ENCODE measurements around the gene DSTN. TPM values are rescaled to one million over a fixed set of nuclear protein-coding genes. Genes with fewer than 3 reads are reported as not detected.

The DSTN gene
- total RNA-seq, 1 experiment from 2014 or later, result 202 TPM

DNA sequence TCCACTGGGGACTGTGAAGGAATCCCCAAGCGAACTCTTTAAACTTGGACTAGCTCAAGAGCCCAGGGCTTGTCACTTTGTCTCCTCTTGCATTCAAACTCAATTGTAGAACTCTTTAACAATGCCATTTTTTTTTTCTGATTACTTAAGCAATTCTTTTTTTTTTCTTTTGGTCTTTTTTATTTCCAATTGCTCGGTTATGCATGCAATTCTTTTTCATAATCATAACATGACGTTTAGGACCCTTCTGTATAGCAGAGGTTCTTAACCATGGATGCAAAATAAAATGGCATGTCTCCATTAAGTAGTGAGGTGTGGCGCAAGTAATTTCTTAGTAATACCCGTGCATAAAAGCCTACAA is 38.2 kb upstream of the DSTN start:
- POLR2A ChIA-PET, result interaction anchor here (0.8 kb wide), 1 partner anchor 38 kb away, joined by 4 read pairs; the partner anchor contains the start of gene DSTN
- H4K20me1 ChIP-seq (ENCODE audit: insufficient read depth), result no peaks in the 10 kb centered on the region
- RAD21 ChIA-PET (ENCODE audit: low non-redundant PET in 1 of 2, low total read pairs in 2 of 2, uncharacterized antibody in 2 of 2, unreplicated experiment in 2 of 2), result interaction anchor here in 1 of 2 experiments (0.7 kb wide), 1 partner anchor 595 kb away, joined by 9 read pairs; no protein-coding TSS in a partner anchor
- CTCF ChIA-PET, result no interaction called here
- intact Hi-C loops (cut with micrococcal nuclease), result loop anchor here (10.0 kb wide), 1 partner anchor 463 kb away; no protein-coding TSS in a partner anchor
- H3K36me3 ChIP-seq (ENCODE audit: control insufficient read depth in 1 of 2, insufficient read depth in 2 of 2, low read length in 2 of 2), result no peaks in the 10 kb centered on the region
- H3K27me3 ChIP-seq (ENCODE audit: insufficient read depth, low read length), result no peaks in the 10 kb centered on the region
- H3K4me3 ChIP-seq (replicated peaks in 1 of 2; ENCODE audit: low read depth in 1 of 2, low read length in 2 of 2), result peak overlapping the region; percentile 41 to 51
- no peaks in the 10 kb centered on the region for H3K9me3 ChIP-seq (ENCODE audit: control insufficient read depth in 1 of 2, insufficient read depth in 1 of 2, low read depth in 1 of 2, low read length in 2 of 2)
- BruUV-seq (replicated peaks), result TSS peak; percentile 87
- no peak for DNase-seq (ENCODE audit: low read depth, low spot score)
- H3K9ac ChIP-seq (ENCODE audit: low read length), result peak overlapping the region; percentile 58
- peaks cover 16 to 29% of the 10 kb centered on the region in 2 experiments for H3K4me1 ChIP-seq (ENCODE audit: control insufficient read depth in 1 of 2, insufficient read depth in 2 of 2, low read length in 2 of 2)
- H3K9me2 ChIP-seq (ENCODE audit: insufficient read depth), result no peaks in the 10 kb centered on the region
- H3K79me2 ChIP-seq (ENCODE audit: insufficient read depth, low read length), result no peaks in the 10 kb centered on the region
- peak overlapping the region; percentile 61 for H3K27ac ChIP-seq (ENCODE audit: low read depth, low read length)
- no peak for TF ChIP-seq EZH2phosphoT487 (IDR thresholded peaks at IDR 0.05; ENCODE audit: borderline replicate concordance)
- TF ChIP-seq SRF (IDR thresholded peaks at IDR 0.05; ENCODE audit: low read depth), result no peak
- TF ChIP-seq ZNF274 (IDR thresholded peaks at IDR 0.05; ENCODE audit: low read depth, low read length), result no peak
- ATAC-seq, result no peak
- H2AFZ ChIP-seq (ENCODE audit: low read depth, low read length, poor library complexity, severe bottlenecking), result peak overlapping the region; percentile 57
- H3K4me2 ChIP-seq (ENCODE audit: low read length), result peak overlapping the region; percentile 67

DNA sequence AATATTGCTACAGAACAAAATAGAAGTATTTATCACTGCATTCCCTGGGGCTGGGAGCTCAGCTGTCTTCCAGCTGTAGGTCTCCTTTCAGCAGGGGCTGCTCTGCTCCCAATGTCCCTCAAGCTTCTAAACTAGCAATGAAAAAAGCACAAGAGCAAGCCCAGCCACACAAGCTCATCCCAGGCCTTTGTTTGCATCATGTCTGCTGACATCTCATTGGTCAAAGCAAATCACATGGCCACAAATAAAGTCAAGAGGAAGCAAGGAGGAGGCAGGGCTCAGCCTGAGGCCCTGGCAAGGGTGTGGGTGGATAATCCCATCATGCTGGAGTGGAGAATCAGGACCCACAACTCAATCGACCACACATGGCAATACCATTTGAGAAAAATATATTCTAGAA is 36.5 kb upstream of the DSTN start:
- no peaks in the 10 kb centered on the region for H4K20me1 ChIP-seq (ENCODE audit: insufficient read depth)
- H3K27me3 ChIP-seq (ENCODE audit: insufficient read depth, low read length), result no peaks in the 10 kb centered on the region
- no peaks in the 10 kb centered on the region for H3K9me3 ChIP-seq (ENCODE audit: control insufficient read depth in 1 of 2, insufficient read depth in 1 of 2, low read depth in 1 of 2, low read length in 2 of 2)
- H3K4me2 ChIP-seq (ENCODE audit: low read length), result no peak overlapping the region; the same call in 1 of the 2 replicates
- H2AFZ ChIP-seq (ENCODE audit: low read depth, low read length, poor library complexity, severe bottlenecking), result no peak overlapping the region
- intact Hi-C loops (cut with micrococcal nuclease), result loop anchor here (10.0 kb wide), 1 partner anchor 461 kb away; no protein-coding TSS in a partner anchor
- peak; percentile 51 for DNase-seq (ENCODE audit: low read depth, low spot score)
- H3K9ac ChIP-seq (ENCODE audit: low read length), result no peak overlapping the region
- no peak for TF ChIP-seq RAD21 (IDR thresholded peaks at IDR 0.05; ENCODE audit: low read depth)
- no peak for TF ChIP-seq ZFX (IDR thresholded peaks at IDR 0.05)
- no peak for TF ChIP-seq TCF7L2 (IDR thresholded peaks at IDR 0.05; ENCODE audit: borderline replicate concordance, extremely low read depth, insufficient read depth, insufficient read length)
- TF ChIP-seq CBX3 (IDR thresholded peaks at IDR 0.05; ENCODE audit: low read depth), result no peak
- TF ChIP-seq POLR2A (IDR thresholded peaks at IDR 0.05; ENCODE audit: borderline replicate concordance, extremely low read depth, insufficient read depth, insufficient read length), result peak; percentile 29
- TF ChIP-seq REST (IDR thresholded peaks at IDR 0.05; ENCODE audit: low read depth), result no peak
- TF ChIP-seq EGR1 (IDR thresholded peaks at IDR 0.05; ENCODE audit: low read depth), result no peak
- TF ChIP-seq, protein P1, sequence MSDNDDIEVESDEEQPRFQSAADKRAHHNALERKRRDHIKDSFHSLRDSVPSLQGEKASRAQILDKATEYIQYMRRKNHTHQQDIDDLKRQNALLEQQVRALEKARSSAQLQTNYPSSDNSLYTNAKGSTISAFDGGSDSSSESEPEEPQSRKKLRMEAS (IDR thresholded peaks at IDR 0.05), result no peak
- no TSS peak for BruUV-seq (replicated peaks)
- H3K27ac ChIP-seq (ENCODE audit: low read depth, low read length), result no peak overlapping the region
- ChIA-PET POLR2A (interaction anchor here (1.1 to 1.2 kb wide), 2 partner anchors 24 to 149 kb away, joined by 4 to 7 read pairs; partner anchors contain the start of gene RRBP1), CTCF (interaction anchor here (1.1 to 1.3 kb wide), 2 partner anchors 74 to 115 kb away, joined by 3 to 5 read pairs; no protein-coding TSS in a partner anchor), RAD21 (ENCODE audit: low non-redundant PET in 1 of 2, low total read pairs in 2 of 2, uncharacterized antibody in 2 of 2, unreplicated experiment in 2 of 2) (no interaction called here)
- H3K4me3 ChIP-seq (replicated peaks in 1 of 2; ENCODE audit: low read depth in 1 of 2, low read length in 2 of 2), result no peak overlapping the region
- peak; percentile 41; the same call in 1 of the 2 replicates for ATAC-seq
- peaks cover 29 to 45% of the 10 kb centered on the region in 2 experiments for H3K4me1 ChIP-seq (ENCODE audit: control insufficient read depth in 1 of 2, insufficient read depth in 2 of 2, low read length in 2 of 2)
- H3K36me3 ChIP-seq (ENCODE audit: control insufficient read depth in 1 of 2, insufficient read depth in 2 of 2, low read length in 2 of 2), result no peaks in the 10 kb centered on the region
- H3K9me2 ChIP-seq (ENCODE audit: insufficient read depth), result no peaks in the 10 kb centered on the region
- no peaks in the 10 kb centered on the region for H3K79me2 ChIP-seq (ENCODE audit: insufficient read depth, low read length)
